Cardiac fibroblast (primary cell): ENCODE data around the gene TCF7.

Experiments
- DNase-seq, 2 donors: peaks; one replicate each; pipeline versions ENCODE4 v3.0.0 to v3.0.0-alpha.2; 2010; ENCODE audit warnings: low read depth in 2 of 2
- H3K4me3 ChIP-seq, 2 donors: replicated peaks in 1 of 2; 1 replicate in 1 of 2; 2 replicates in 1 of 2; pipeline ENCODE4 v1.5.1; 2011; ENCODE audit warnings: low read depth in 2 of 2, low read length in 2 of 2, mild to moderate bottlenecking in 2 of 2, moderate library complexity in 1 of 2
- TF ChIP-seq, protein P1 (sequence below): IDR thresholded peaks from one replicate; pipeline ENCODE4 v1.5.1; 2011; ENCODE audit warnings: low read depth, mild to moderate bottlenecking, low read length, inconsistent platforms

TCF7 gene

DNA sequence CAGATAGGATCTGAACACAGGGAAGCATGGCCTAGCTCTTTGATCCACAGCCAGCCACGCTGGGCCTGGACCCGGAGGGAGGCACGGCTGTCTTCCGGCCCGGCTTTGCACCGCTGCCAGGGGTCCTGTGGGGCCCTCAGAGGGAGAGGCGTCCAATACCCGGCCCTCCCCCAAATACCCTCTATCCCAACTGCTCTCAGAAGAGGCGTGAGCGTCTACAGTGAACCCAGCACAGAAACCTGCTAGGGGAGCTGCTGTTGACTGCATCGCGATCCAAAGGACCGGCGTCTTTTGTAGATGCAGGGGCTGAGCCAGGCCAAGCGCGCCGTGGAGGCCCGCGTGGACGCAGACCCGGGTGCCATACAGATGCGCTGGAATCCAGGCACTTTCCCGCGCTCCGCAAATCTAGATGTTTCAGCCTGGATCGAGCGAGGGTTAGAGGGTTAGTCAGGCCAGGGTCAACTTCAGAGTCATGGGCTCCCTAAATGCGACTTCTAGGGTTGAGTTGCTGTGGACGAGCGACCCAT is 1.1 kb upstream of the TCF7 start:
- H3K4me3 ChIP-seq: no peak overlapping the region
- TF ChIP-seq, protein P1, sequence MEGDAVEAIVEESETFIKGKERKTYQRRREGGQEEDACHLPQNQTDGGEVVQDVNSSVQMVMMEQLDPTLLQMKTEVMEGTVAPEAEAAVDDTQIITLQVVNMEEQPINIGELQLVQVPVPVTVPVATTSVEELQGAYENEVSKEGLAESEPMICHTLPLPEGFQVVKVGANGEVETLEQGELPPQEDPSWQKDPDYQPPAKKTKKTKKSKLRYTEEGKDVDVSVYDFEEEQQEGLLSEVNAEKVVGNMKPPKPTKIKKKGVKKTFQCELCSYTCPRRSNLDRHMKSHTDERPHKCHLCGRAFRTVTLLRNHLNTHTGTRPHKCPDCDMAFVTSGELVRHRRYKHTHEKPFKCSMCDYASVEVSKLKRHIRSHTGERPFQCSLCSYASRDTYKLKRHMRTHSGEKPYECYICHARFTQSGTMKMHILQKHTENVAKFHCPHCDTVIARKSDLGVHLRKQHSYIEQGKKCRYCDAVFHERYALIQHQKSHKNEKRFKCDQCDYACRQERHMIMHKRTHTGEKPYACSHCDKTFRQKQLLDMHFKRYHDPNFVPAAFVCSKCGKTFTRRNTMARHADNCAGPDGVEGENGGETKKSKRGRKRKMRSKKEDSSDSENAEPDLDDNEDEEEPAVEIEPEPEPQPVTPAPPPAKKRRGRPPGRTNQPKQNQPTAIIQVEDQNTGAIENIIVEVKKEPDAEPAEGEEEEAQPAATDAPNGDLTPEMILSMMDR: no peak
- DNase-seq: no peak

DNA sequence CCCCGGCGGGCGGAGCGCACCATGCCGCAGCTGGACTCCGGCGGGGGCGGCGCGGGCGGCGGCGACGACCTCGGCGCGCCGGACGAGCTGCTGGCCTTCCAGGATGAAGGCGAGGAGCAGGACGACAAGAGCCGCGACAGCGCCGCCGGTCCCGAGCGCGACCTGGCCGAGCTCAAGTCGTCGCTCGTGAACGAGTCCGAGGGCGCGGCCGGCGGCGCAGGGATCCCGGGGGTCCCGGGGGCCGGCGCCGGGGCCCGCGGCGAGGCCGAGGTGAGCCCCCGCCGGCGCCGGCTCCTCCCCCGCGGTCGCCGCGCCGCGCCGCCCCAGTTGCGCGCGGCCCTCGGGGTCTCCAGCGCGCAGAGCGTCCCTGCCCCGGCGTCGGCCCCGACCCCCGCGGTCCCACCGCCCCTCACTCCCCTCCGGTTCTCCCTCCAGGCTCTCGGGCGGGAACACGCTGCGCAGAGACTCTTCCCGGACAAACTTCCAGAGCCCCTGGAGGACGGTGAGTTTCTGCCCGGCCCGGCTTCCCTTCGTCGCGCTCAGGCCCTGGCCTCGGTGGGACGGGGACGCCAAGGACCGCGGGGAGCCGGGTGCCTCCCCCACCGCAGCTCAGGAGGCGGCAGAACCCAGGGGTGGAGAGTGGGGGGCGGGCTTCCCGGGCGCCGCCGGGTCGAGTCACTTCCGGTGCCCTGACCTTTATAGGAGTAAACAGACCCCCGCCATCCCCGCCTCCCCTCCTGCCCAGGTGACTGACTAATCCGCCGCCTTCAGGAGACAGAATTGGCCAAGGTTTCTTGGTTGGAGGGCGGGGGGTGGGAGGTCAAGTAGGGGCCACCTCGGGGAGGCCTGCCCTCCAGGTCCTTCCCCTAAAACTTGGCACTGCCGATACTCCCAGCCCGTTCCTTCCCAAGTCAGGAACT is 665 bp downstream of the TCF7 start:
- DNase-seq: no peak
- H3K4me3 ChIP-seq: peak overlapping the region; percentile 35 to 55
- TF ChIP-seq, protein P1: no peak

DNA sequence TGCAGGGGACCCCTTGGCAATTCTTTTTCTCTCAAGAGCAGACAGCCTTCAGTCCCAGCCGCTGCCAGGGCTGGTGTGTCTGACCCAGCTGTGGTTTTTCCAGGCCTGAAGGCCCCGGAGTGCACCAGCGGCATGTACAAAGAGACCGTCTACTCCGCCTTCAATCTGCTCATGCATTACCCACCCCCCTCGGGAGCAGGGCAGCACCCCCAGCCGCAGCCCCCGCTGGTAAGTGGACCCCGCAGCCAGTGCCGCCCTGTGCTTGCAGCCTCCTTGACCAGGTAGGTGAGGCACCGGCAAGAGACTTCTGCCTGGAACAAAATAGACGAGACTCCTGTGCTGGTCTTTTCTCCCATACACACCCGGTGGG is 1.3 kb downstream of the TCF7 start:
- no peak overlapping the region for H3K4me3 ChIP-seq
- TF ChIP-seq, protein P1: no peak
- DNase-seq: no peak

DNA sequence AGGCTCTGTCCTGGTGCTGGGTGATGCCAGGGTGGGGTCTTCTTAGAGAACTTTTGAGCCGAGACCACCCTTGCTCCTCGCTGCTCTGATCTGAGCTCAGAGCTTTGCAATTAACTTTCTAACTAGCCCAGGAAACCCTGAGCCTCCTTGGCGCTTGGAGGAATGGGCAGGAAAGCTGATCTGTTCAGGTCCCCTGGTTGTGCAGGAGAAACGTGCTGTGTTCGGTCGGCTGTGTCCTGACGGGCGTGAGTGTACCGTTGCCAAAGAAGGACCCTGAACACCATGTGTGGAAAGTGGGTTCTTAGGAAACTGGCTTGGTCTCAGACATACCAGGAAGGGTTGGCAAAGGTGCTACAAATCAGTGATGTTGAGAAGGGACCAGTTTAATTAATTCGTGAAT is 1.8 kb downstream of the TCF7 start:
- DNase-seq: no peak
- TF ChIP-seq, protein P1: no peak
- no peak overlapping the region for H3K4me3 ChIP-seq

DNA sequence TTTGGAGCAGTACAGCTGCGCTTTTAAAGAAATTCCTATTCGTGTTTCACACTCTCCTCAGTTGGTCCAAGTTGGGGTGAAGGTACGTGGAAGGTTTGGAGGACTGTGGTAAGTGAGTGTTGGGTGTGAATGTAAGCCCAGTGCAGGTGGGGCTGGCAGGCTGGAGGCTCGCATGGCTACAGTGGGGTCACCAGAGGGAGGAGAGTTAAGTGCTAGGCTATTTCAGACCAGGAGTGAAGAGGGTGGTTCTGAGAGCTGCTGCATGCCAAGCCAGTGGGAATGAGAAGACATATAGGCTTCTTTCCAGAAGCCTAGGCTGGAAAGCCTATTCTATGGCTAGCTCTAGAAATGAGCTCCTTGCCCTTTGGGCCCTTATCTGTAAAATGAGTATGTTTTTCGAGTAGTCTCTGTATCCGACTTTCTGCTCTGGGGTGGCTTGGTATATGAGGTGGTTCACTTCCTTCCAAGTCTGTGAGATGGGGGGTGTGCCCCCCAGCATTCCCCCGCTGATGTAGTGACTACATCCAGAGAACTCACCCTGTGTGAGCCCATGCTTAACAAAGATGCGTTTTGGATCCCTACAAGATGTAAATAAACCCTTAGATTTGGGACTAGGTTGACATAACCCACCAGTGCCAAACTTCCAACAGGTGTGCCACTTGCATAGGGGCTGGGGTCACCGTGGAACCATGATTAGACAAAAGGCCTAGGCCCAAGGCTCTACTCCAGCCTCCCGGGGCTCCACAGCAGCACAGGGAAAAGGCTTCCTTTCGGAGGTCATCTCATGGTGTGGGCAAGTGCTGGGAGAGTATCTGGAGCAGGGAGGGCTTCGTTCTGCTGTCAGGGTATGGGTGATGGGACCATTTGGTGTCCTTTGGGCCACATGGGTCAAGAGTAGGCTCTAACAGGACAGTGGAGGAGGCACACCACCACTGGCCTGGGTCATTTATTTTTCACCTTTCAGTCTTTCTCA is 2.6 kb downstream of the TCF7 start:
- no peak overlapping the region for H3K4me3 ChIP-seq
- TF ChIP-seq, protein P1: no peak
- DNase-seq: no peak

DNA sequence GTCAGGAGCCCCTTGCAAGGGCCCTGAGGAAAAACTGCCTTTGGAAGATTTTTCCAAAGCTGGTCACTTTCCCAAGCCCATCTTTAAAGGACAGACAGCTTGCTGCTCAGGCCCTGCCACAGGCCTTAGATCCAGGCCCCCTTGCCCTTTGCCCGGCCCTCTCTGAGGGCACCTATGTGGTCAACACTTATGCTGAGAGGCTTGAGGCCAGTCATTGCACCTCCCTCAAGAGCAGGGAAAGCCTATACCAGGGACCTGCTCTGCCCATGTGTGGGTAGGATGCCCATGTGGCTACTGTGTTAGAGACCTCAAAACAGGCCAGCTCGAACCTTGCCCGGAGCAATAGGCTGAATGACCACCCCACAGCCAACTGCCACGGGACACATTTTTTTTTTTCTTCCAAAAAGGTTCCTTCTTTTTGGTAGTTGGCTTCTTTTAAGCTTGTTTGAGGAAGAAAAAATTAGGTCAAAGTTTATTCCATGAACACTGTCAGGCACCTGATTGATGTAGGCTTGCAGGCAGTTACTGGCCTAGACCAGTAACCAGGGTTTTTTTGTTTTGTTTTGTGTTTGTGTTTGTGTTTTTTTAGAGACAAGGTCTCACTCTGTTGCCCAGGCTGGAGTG is 3.8 kb downstream of the TCF7 start:
- DNase-seq: no peak
- TF ChIP-seq, protein P1: no peak
- H3K4me3 ChIP-seq: no peak overlapping the region
